Prostate gland (tissue), 2 donors: ENCODE results near the gene ACOX1. TPM values are rescaled to one million over a fixed set of nuclear protein-coding genes. Genes with fewer than 3 reads are reported as not detected.

Experiments
- DNase-seq: peaks from one replicate; pipeline ENCODE4 v3.0.0-alpha.2; 2019; ENCODE audit warnings: low spot score
- H3K27ac ChIP-seq, 2 donors: fragments of 200-600 bp; sonication (generic); 2 replicates each; pipeline ENCODE4 v1.5.1; 2017 to 2019
- H3K27me3 ChIP-seq: fragments of 200-600 bp; sonication (generic); replicated peaks from 2 replicates; pipeline ENCODE4 v1.5.1; 2019; ENCODE audit not compliant: insufficient read depth
- H3K36me3 ChIP-seq, 2 donors: fragments of 200-600 bp; sonication (generic); 1 replicate in 1 of 2; 2 replicates in 1 of 2; pipeline versions ENCODE4 v1.5.1 to v1.8.1; 2017 to 2019
- H3K4me1 ChIP-seq: fragments of 200-600 bp; sonication (generic); replicated peaks from 2 replicates; pipeline ENCODE4 v1.5.1; 2019
- H3K4me3 ChIP-seq, 2 donors: fragments of 200-600 bp; sonication (generic); 2 replicates each; pipeline ENCODE4 v1.5.1; 2017 to 2019
- H3K9me3 ChIP-seq: fragments of 200-600 bp; sonication (generic); 2 replicates; pipeline ENCODE4 v1.5.1; 2017
- CTCF ChIP-seq, 4 experiments: fragments of 200-600 bp in 2 of 4; fragments of 450-650 bp in 2 of 4; sonication (generic) in 2 of 4; IDR thresholded peaks; 1 replicate in 3 of 4; 2 replicates in 1 of 4; pipeline ENCODE4 v1.5.1; 2016 to 2019; ENCODE audit warnings: antibody characterized with exemption in 4 of 4, mild to moderate bottlenecking in 2 of 4, moderate library complexity in 2 of 4
- POLR2A ChIP-seq: fragments of 450-650 bp; IDR thresholded peaks from one replicate; pipeline ENCODE4 v1.6.1; 2016; ENCODE audit warnings: antibody characterized with exemption, mild to moderate bottlenecking
- POLR2AphosphoS5 ChIP-seq: sonication (generic); formaldehyde crosslinking; IDR thresholded peaks from one replicate; pipeline ENCODE4 v1.6.1; 2017; ENCODE audit warnings: antibody characterized with exemption
- WGBS: methylation state at CpG from one replicate; pipeline ENCODE4 v1.1.5; 2018; 5-methylcytosine and 5-hydroxymethylcytosine counted together
- intact Hi-C: fragments of 100-400 bp; cut with DNase I; formaldehyde crosslinking; loops from one replicate; pipeline ENCODE4 v1.14.2; 2022
- total RNA-seq, 2 donors: library from RNA; depleted of rRNA; stranded (reverse); fragments of >200 nt; gene quantifications; one replicate each; pipeline ENCODE4 v1.1.0, GENCODE V29; 2016

Gene ACOX1
- total RNA-seq, 2 donors from 2014 or later = 75.5 to 79.0 TPM

- Histone ChIP-seq H3K27me3 (no peaks in the 10 kb centered on the region), H3K36me3 (no peaks in the 10 kb centered on the region), H3K4me3 (no peak overlapping the region), H3K27ac (no peak overlapping the region), H3K9me3 (no peaks in the 10 kb centered on the region), H3K4me1 (peaks cover 2% of the 10 kb centered on the region)
- DNase-seq = no peak
- WGBS = 74% methylated on average over 24 of the region's 32 CpGs
- no peak for TF ChIP-seq CTCF (IDR thresholded peaks at IDR 0.05)
- no peak for TF ChIP-seq POLR2A
- no peak for TF ChIP-seq POLR2AphosphoS5
- intact Hi-C loops = loop anchor here (5.0 kb wide), 1 partner anchor 130 kb away; no protein-coding TSS in a partner anchor
Measured at GRCh38 chr17:75891605-75892555, 87.1 kb downstream of the ACOX1 start.

Other genes with a start within 250 kb of the ACOX1 start
- gene GALK1, start 214.0 kb downstream of the ACOX1 start, total RNA-seq = 10 to 100 TPM; 28.1 to 28.5 TPM
- gene UNK, start 194.4 kb downstream of the ACOX1 start, total RNA-seq = 10 to 100 TPM; 68.9 to 72.5 TPM
- gene UNC13D, start 134.8 kb downstream of the ACOX1 start, total RNA-seq = 10 to 100 TPM in 1 of 2 donors, 1 to 10 TPM in 1; 2.9 to 16.2 TPM
- 100 to 1,000 TPM in 1 of 2 donors, 10 to 100 TPM in 1; 88.9 to 125 TPM for gene WBP2, start 123.8 kb downstream of the ACOX1 start, total RNA-seq
- 10 to 100 TPM; 21.3 to 62.9 TPM for gene TRIM47, start 100.6 kb downstream of the ACOX1 start, total RNA-seq
- gene TRIM65, start 82.2 kb downstream of the ACOX1 start, total RNA-seq = 10 to 100 TPM; 27.5 to 28.1 TPM
- 10 to 100 TPM; 40.3 to 85.6 TPM for gene MRPL38, start 74.3 kb downstream of the ACOX1 start, total RNA-seq
- gene FBF1, start 38.1 kb downstream of the ACOX1 start, total RNA-seq = 10 to 100 TPM; 18.9 to 31.3 TPM
- 10 to 100 TPM; 20.9 to 25.1 TPM for gene TEN1, start 74 bp upstream of the ACOX1 start, total RNA-seq
- gene CDK3, start 21.7 kb upstream of the ACOX1 start, total RNA-seq = 10 to 100 TPM; 16.9 to 17.2 TPM
- 10 to 100 TPM; 23.0 to 29.1 TPM for gene EVPL, start 48.1 kb upstream of the ACOX1 start, total RNA-seq
- gene SRP68, start 93.4 kb upstream of the ACOX1 start, total RNA-seq = 10 to 100 TPM; 33.5 to 51.2 TPM
- under 1 TPM in 1 of 2 donors, not detected in 1; 0.80 TPM for gene GALR2, start 95.6 kb upstream of the ACOX1 start, total RNA-seq
- not detected for gene ZACN, start 100.0 kb upstream of the ACOX1 start, total RNA-seq
- gene EXOC7, start 124.6 kb upstream of the ACOX1 start, total RNA-seq = 100 to 1,000 TPM; 136 to 159 TPM
- gene FOXJ1, start 162.1 kb upstream of the ACOX1 start, total RNA-seq = 10 to 100 TPM in 1 of 2 donors, under 1 TPM in 1; 0.55 to 11.2 TPM